HG02973 (cell line): Measurements from ENCODE around the gene FBXO45.
"Not testable (repeated sequence)": the region's sequence is repeated elsewhere in the genome, so short reads cannot be mapped to it uniquely, and the experiment has no call there.

Experiments used
- ATAC-seq: cut with Tn5 transposase; IDR thresholded peaks from one replicate; pipeline ENCODE4 v1.9.1; 2021; ENCODE audit warnings: moderate library complexity; ENCODE audit not compliant: unreplicated experiment

The FBXO45 gene

GRCh38 chr3:196568246-196569002 lies at the start of gene FBXO45, which contains the start of gene WDR53:
TSS of gene FBXO45 (plus strand) at chr3:196568660. CDS start at chr3:196568985, 325 bp downstream.
TSS of gene WDR53 (minus strand) at chr3:196568554. CDS start at chr3:196561475, 7,079 bp downstream.
- ATAC-seq = peak; percentile 90

- no peak for ATAC-seq
Observed at GRCh38 chr3:196518966-196519717, 49.3 kb upstream of the FBXO45 start.

- no peak for ATAC-seq
Observed at GRCh38 chr3:196519718-196520082, 48.8 kb upstream of the FBXO45 start.

- ATAC-seq = not testable (repeated sequence)
Observed at GRCh38 chr3:196521291-196521690, 47.2 kb upstream of the FBXO45 start.

- no peak for ATAC-seq
Observed at GRCh38 chr3:196523841-196524240, 44.6 kb upstream of the FBXO45 start.

- ATAC-seq = no peak
Observed at GRCh38 chr3:196524527-196524926, 43.9 kb upstream of the FBXO45 start.

- no peak for ATAC-seq
Observed at GRCh38 chr3:196525141-196525540, 43.3 kb upstream of the FBXO45 start.

- peak; percentile 71 for ATAC-seq
Observed at GRCh38 chr3:196528639-196529233, 39.7 kb upstream of the FBXO45 start.

GRCh38 chr3:196531418-196531817 lies 37.0 kb upstream of the FBXO45 start:
- ATAC-seq = no peak

GRCh38 chr3:196533260-196533681 lies 35.2 kb upstream of the FBXO45 start:
- ATAC-seq = no peak

GRCh38 chr3:196537319-196537984 lies 31.0 kb upstream of the FBXO45 start:
- ATAC-seq = no peak

GRCh38 chr3:196541684-196542445 lies 26.6 kb upstream of the FBXO45 start:
- no peak for ATAC-seq

- ATAC-seq = no peak
Observed at GRCh38 chr3:196544491-196544992, 23.9 kb upstream of the FBXO45 start.

- no peak for ATAC-seq
Observed at GRCh38 chr3:196546537-196546936, 21.9 kb upstream of the FBXO45 start.

GRCh38 chr3:196547067-196547466 lies 21.4 kb upstream of the FBXO45 start:
- ATAC-seq = no peak

- ATAC-seq = not testable (repeated sequence)
Observed at GRCh38 chr3:196549312-196549711, 19.1 kb upstream of the FBXO45 start.

GRCh38 chr3:196550172-196550571 lies 18.3 kb upstream of the FBXO45 start:
- ATAC-seq = not testable (repeated sequence)

- no peak for ATAC-seq
Observed at GRCh38 chr3:196552253-196552652, 16.2 kb upstream of the FBXO45 start.

GRCh38 chr3:196553551-196553950 lies 14.9 kb upstream of the FBXO45 start:
- no peak for ATAC-seq

GRCh38 chr3:196554205-196554604 lies 14.3 kb upstream of the FBXO45 start:
- no peak for ATAC-seq
